ENCODE data around the gene RPS4Y2.

RPS4Y2 gene

DNA sequence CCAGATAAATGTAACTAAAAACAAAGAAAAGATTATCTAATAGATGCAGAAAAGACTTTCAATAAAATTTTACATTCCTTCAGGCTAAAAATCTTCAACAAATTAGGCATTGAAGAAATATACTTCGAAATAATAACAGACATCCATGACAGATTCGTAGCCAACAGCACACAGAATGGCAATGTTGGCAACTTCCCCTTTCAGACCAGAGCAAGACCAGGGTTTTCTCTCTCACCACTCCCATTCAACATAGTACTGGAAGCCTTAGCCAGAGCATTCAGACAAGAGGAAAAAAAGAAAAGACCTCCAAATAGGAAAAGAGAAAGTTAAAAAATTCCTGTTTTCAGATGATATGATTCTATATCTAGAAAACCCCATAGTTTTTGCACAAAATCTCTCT is 61.2 kb downstream of the RPS4Y2 start:
- DNase-seq (no peak), ATAC-seq (ENCODE audit: insufficient read depth, low read depth) (no peak)
- Histone ChIP-seq H3K4me3 (ENCODE audit: low read depth in 1 of 2, low read length in 2 of 2) (no peak overlapping the region), H3K79me2 (ENCODE audit: insufficient read depth, low read length) (no peaks in the 10 kb centered on the region), H3K4me1 (ENCODE audit: insufficient read depth, low read length) (peaks cover 15% of the 10 kb centered on the region), H4K20me1 (ENCODE audit: insufficient read depth, low read length) (no peaks in the 10 kb centered on the region), H3K4me2 (ENCODE audit: insufficient read depth, low read length) (no peak overlapping the region), H3K9me3 (ENCODE audit: insufficient read depth, low read length, severe bottlenecking) (no peaks in the 10 kb centered on the region), H2AFZ (ENCODE audit: low read depth, low read length) (no peak overlapping the region), H3K9ac (ENCODE audit: low read depth, low read length) (no peak overlapping the region), H3K27me3 (ENCODE audit: insufficient read depth, low read length, poor library complexity) (no peaks in the 10 kb centered on the region), H3K27ac (ENCODE audit: low read length) (no peak overlapping the region), H3K36me3 (ENCODE audit: insufficient read depth, low read length) (no peaks in the 10 kb centered on the region)
- no peak for TF ChIP-seq EZH2 (IDR thresholded peaks at IDR 0.05; ENCODE audit: borderline replicate concordance, low read depth, low read length, severe bottlenecking)
- TF ChIP-seq, protein P1, sequence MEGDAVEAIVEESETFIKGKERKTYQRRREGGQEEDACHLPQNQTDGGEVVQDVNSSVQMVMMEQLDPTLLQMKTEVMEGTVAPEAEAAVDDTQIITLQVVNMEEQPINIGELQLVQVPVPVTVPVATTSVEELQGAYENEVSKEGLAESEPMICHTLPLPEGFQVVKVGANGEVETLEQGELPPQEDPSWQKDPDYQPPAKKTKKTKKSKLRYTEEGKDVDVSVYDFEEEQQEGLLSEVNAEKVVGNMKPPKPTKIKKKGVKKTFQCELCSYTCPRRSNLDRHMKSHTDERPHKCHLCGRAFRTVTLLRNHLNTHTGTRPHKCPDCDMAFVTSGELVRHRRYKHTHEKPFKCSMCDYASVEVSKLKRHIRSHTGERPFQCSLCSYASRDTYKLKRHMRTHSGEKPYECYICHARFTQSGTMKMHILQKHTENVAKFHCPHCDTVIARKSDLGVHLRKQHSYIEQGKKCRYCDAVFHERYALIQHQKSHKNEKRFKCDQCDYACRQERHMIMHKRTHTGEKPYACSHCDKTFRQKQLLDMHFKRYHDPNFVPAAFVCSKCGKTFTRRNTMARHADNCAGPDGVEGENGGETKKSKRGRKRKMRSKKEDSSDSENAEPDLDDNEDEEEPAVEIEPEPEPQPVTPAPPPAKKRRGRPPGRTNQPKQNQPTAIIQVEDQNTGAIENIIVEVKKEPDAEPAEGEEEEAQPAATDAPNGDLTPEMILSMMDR (IDR thresholded peaks at IDR 0.05; ENCODE audit: borderline replicate concordance, extremely low read depth, low read length, poor library complexity, severe bottlenecking), result no peak

Measured in DND-41 (cell line).